ENCODE results near the gene CCR6.

Gene CCR6

DNA sequence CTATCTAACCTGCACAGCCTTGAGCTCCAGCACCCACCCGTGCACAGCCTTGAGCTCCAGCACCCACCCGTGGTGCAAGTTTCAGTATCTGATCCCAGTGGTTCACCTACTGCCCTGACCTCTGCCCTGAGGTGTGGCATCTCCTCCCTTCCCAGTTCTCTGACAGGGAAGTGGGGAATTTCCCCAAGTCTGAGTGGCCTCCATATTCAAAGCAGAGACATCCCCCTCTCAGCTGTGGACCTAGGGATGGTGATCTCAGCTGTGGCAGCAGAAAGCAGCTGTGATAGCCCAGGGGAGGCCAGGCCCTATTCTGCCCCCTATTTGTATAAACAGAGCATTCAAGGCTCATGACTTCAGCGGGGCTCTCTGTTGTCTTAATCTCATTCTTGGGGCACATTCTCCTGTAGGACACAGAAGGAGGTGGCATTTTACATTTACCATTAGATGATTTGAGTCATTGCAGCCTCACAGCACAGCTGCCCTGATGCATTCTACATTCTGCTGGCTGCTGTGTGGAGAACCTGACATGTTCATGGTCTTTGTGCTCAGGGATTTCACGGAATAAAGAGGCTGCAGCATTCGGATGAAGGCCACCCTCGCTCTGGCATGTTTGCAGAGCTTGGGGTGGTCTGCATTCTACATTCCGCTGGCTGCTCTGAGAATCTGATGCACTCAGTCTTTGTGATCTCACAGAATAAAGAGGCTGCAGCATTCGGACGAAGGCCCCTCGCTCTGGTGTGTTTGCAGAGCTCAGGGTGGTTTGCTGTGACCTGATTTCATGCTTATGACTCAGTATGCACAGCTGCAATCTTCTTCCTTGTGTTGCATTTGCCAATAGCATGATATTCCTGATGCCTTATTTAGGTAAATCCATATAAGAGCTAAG lies 17.9 kb downstream of the CCR6 start:
- no peak for FAIRE-seq
- no peak for DNase-seq (ENCODE audit: insufficient read length, low spot score)

DNA sequence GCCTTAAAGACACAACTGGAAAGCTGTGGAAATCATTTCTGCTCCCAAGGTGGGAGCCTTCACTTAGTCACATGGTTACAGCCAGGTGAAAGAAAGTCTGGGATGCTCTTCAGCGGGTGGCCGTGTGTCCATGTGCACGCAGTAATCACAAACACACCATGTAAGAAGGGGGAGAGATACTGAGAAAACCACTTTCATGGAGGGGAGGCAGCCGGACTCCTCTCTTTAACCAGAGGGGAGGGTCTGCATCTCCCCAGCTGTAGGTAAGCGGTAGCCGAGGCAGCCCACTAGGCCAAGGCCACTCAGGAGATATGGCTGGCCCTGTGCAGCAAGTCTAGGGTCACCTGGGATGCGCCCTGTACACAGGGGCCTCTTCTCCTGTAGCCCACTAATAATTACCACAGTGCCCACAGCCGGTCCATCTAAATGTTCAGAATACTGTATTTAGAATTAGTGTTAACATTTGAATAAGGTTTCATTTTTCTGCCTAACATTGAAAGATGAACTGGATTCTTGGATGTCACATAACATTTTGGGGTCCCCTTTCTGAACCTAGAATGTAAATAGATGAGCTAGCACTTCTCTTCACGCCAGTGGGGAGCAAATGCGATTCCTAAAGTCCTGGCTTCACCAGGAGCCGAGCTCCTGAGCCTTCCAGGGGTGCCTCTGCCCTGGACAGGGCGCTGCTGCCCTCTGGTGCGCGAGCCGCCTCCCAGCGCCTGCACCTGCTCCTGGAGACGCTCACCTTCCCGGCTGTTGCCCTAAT lies 19.0 kb downstream of the CCR6 start:
- DNase-seq (ENCODE audit: insufficient read length, low spot score) (peak; percentile 35), FAIRE-seq (no peak)

DNA sequence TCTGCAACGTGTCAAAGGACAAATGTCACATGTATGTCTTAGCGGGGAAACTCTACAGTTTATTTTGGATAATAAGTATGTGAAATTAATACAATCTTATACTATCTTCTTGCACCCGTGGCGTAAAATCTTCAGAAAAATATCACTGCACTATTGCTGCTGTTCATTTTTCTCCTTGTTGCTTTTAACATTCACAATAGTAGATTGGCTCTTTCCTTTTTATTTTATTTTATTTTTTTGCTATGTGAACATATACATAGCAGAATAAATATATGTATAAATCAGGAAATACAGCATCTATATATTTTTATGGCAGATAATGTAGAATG lies 19.5 kb downstream of the CCR6 start:
- no peak for DNase-seq (ENCODE audit: insufficient read length, low spot score)
- no peak for FAIRE-seq

DNA sequence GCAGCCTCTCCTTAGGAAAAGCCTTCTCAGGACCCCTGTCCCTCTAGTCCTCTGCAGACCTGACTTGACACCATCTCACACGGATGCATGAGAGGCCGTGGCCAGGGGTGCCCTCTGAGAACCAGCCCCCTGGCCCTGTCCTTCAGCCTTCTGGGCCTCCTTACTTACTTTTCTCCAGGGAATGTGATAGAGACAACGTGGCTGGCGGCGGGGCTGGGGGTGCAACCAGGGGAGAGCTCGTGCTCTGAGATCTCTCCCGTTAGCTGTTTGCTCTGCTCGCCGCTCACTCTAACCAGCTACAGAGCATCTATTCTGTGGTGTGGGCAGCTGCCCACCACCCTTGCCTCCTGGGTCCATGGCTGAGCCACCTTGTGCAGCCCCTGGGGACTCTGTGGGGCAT lies 20.1 kb downstream of the CCR6 start:
- DNase-seq (ENCODE audit: insufficient read length, low spot score) (no peak), FAIRE-seq (no peak)

DNA sequence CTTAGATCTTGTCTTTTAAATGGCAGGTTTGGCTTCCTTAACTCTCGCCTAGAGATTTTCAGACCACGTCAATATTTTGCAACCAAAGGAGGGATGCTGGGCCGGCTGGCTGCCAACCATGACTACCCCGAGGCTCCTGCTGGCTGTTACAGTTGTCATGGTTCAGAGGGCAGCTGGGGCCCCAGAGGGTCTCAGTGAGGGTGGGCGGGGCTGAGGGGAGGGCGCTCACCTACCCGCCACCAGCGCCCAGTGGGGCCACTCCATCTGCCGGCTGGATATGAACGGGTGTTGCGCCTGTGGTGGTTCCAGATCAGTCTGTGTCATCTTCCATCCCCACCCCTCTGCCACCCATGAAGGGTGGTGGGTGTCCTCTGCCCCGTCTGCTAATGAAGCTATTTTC lies 22.6 kb downstream of the CCR6 start:
- no peak for FAIRE-seq
- no peak for DNase-seq (ENCODE audit: insufficient read length, low spot score)

GRCh38 chr6:167146135-167146534 lies 23.2 kb downstream of the CCR6 start:
- DNase-seq (ENCODE audit: insufficient read length, low spot score): no peak
- no peak for FAIRE-seq

GRCh38 chr6:167146977-167147376 lies 24.1 kb downstream of the CCR6 start:
- no peak for FAIRE-seq
- no peak for DNase-seq (ENCODE audit: insufficient read length, low spot score)

GRCh38 chr6:167148021-167148420 lies 25.1 kb downstream of the CCR6 start:
- no peak for FAIRE-seq
- DNase-seq (ENCODE audit: insufficient read length, low spot score): no peak

DNA sequence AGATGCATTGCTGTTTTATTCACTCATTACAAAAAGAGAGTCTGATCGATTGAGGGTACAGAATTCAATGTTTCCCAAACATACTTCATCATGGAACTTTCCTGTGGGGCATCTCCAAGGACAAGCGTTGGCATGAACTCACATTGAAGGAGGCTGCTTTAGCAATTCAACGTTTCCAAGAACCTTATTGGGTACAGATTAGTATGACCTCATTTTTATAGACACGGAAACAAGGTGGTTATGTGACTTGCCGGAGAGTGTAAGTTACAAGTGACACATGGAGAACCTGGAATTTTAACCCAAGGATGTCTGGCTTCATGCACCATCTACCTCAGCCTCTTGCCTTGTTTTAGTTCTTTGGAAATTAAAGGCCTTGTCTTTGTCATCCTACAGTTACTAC lies 26.1 kb downstream of the CCR6 start:
- no peak for DNase-seq (ENCODE audit: insufficient read length, low spot score)
- no peak for FAIRE-seq

DNA sequence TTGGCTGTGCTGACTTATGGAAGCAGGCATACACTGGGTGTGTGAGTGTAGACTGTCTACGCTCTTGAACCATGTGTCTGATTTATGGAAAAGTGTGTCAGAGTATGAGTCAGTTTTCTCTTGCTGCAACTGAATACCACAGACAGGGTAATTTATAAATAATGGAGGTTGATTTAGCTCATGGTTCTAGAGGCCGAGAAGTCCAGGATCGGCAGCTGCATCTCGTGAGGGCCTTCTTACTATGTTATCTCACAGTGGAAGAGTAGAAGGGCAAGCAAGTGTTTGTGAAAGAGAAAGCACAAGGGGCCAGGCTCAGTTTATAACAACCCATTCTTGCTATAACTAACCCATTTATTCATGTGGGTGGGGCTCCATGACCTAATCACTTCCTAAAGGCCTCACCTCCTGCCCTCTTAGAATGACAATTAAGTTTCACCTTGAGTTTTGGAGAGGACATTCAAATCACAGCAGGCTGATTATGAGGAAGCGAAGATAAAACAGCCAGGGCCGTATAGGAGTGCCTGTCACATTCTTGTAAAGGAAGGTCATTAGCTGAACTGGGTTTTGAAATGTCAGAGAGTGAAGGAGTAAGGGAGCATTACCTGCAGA lies 28.1 kb downstream of the CCR6 start:
- no peak for DNase-seq (ENCODE audit: insufficient read length, low spot score)
- FAIRE-seq: no peak

DNA sequence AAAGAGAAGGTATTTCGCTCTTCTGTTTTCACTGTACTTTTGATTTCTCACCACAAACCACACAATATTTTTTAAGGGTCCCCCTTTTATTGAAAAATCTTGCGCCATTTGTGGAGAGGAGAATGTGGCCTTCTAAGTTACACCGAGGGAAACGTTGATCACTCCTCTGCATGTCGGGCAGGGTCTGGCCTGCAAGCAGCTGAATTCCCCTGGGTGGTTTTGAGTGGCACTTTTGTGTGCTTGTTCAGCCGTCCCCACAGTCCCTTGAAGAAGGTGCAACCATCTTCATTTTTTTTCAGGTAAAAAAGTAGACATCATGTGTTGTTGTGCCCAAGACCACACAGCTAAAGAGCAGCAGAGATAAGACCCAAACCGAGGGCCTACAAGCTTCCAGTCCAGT lies 28.8 kb downstream of the CCR6 start:
- FAIRE-seq: no peak
- no peak for DNase-seq (ENCODE audit: insufficient read length, low spot score)

- no peak for DNase-seq (ENCODE audit: insufficient read length, low spot score)
Observed at GRCh38 chr6:167152862-167153261, 30.0 kb downstream of the CCR6 start.

DNA sequence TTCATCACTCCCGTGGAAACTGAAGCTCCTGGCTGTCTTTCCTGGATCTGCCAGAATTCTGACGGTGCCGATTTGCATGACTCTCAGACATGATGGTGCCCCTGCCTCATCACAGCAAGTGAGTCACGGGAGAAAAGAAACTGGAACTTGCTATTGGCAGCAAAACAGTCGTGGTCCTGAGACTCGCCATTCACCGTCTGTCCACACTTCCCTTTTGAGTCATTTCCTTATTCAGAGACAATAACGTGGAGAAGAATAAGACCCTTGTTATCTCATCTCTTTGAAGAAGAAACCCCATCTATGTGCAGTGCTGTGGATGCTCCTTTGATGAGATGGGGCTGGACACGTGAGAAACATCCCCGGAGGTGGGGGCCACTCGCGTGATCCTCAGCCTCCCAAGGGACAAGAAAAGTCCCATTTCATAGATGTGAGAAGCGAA lies 30.6 kb downstream of the CCR6 start:
- DNase-seq (ENCODE audit: insufficient read length, low spot score): no peak
- no peak for FAIRE-seq

More at GRCh38 chr6:167152862-167153261, 30.0 kb downstream of the CCR6 start:
- FAIRE-seq: no peak

GRCh38 chr6:167154291-167154690 lies 31.4 kb downstream of the CCR6 start:
- DNase-seq (ENCODE audit: insufficient read length, low spot score) (no peak), FAIRE-seq (no peak)

DNA sequence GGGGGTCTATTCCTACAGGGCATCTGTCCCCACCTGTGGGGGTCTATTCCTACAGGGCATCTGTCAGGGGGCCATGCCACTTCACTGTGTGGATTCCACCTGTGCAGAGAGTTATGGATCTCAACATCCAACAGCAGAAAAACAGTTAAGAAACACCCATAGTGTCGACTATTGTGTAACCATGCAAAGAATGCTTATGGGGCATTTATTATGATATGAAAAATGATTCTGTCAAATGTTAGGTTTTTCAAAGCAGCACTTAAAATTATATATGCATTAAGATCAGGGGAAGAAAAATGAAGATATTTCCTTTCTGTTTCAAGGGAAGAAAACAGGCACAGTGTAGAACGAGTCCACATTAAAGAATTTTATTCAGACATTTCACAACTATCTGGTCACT lies 32.0 kb downstream of the CCR6 start:
- no peak for DNase-seq (ENCODE audit: insufficient read length, low spot score)
- no peak for FAIRE-seq

DNA sequence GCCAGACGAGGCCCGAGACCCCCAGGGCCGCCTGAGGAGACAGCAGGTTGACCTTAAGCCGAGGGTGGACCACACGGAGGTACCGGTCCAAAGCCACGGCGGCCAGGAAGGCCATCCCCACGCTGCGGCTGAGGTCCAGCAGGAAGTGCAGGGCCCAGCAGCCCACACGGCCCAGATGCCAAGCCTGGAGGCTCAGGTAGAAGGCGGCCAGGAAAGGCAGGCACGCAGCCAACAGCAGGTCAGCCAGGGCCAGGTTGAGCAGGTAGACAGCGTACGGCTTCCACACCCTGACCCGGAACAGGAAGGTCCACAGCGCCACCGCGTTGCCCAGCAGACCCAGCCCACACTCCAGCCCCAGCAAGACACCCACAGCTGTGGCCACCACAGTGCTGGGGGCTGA lies 34.5 kb downstream of the CCR6 start:
- FAIRE-seq (no peak), DNase-seq (ENCODE audit: insufficient read length, low spot score) (no peak)

GRCh38 chr6:167157863-167158262 lies 35.0 kb downstream of the CCR6 start, which contains the start of gene GPR31:
Gene GPR31, minus strand, starts transcription at chr6:167157980. Its CDS starts 149 bp downstream, at chr6:167157831.
- DNase-seq (ENCODE audit: insufficient read length, low spot score) (no peak), FAIRE-seq (no peak)

GRCh38 chr6:167161851-167162467 lies 39.1 kb downstream of the CCR6 start:
- DNase-seq (ENCODE audit: insufficient read length, low spot score) (no peak), FAIRE-seq (no peak)

- FAIRE-seq: no peak
- DNase-seq (ENCODE audit: insufficient read length, low spot score): no peak
Observed at GRCh38 chr6:167162591-167162990, 39.7 kb downstream of the CCR6 start.

DNA sequence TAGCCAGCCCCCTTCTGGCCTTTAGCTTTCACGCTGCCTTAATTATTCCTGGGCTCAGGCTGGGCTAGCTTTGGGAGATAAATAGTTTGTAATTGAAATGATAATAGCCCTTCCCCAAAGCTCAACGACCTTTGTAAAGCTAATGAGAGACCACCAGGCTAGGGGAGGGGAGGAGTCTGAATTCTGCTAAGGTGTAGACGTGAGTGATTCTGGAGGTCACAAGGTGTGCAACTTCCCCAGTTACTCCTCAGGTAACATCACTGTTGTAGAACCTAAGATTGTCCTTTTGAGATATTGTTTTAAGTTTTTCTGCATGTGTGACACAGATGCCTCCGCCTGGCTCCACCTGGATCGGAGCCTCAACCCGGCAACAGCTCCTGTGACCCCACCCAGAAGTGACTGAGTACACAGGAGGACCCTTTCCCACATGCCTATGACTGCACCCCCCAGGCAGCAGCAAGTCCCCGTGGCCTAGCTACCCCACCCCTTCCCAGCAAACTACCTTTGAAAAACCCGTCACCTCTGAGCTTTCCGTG lies 40.6 kb downstream of the CCR6 start:
- FAIRE-seq (no peak), DNase-seq (ENCODE audit: insufficient read length, low spot score) (no peak)

- FAIRE-seq (no peak), DNase-seq (ENCODE audit: insufficient read length, low spot score) (no peak)
Observed at GRCh38 chr6:167164261-167164660, 41.4 kb downstream of the CCR6 start.

Data from HTR-8/SVneo (cell line).